Right lobe of liver (tissue), 6 donors: ENCODE results near the gene USP12. TPM values are rescaled to one million over a fixed set of nuclear protein-coding genes. Genes with fewer than 3 reads are reported as not detected.
A peak's percentile ranks its signal among the peaks of the same experiment; 100 is the strongest.

ENCODE experiments used
- ATAC-seq, 4 donors: fragments of 200-7000 bp; cut with Tn5 transposase; one replicate each; pipeline ENCODE4 v1.9.1; 2020; ENCODE audit warnings: mild to moderate bottlenecking in 4 of 4, moderate library complexity in 4 of 4
- DNase-seq, 3 donors: peaks; one replicate each; pipeline ENCODE4 v3.0.0-alpha.2; 2020
- H3K27ac ChIP-seq, 3 donors: fragments of 200-600 bp; one replicate each; pipeline ENCODE4 v1.8.0; 2022
- H3K27me3 ChIP-seq, 2 donors: fragments of 200-600 bp; one replicate each; pipeline ENCODE4 v1.8.0; 2022
- H3K36me3 ChIP-seq, 4 donors: fragments of 200-600 bp; sonication (generic) in 1 of 4; one replicate each; pipeline versions ENCODE4 v1.5.1 to v1.8.0; 2017 to 2022; ENCODE audit warnings: control low read depth in 1 of 4
- H3K4me1 ChIP-seq, 4 donors: fragments of 200-600 bp; sonication (generic) in 1 of 4; one replicate each; pipeline versions ENCODE4 v1.5.1 to v1.8.0; 2017 to 2022; ENCODE audit warnings: control low read depth in 1 of 4
- H3K4me3 ChIP-seq, 3 donors: fragments of 200-600 bp; one replicate each; pipeline ENCODE4 v1.8.0; 2022
- H3K9me3 ChIP-seq, 4 donors: fragments of 200-600 bp; sonication (generic) in 1 of 4; one replicate each; pipeline versions ENCODE4 v1.5.1 to v1.8.0; 2017 to 2022; ENCODE audit warnings: control low read depth in 1 of 4
- CTCF ChIP-seq, 4 donors: fragments of 200-600 bp in 3 of 4; fragments of 450-650 bp in 1 of 4; IDR thresholded peaks; one replicate each; pipeline versions ENCODE4 v1.5.1 to v1.8.0; 2016 to 2022; ENCODE audit warnings: antibody characterized with exemption in 4 of 4, mild to moderate bottlenecking in 2 of 4
- POLR2A ChIP-seq: fragments of 450-650 bp; IDR thresholded peaks from one replicate; pipeline ENCODE4 v1.6.1; 2017; ENCODE audit warnings: antibody characterized with exemption, mild to moderate bottlenecking
- WGBS: methylation state at CpG from one replicate; pipeline ENCODE4 v1.1.6; 2018; ENCODE audit warnings: low coverage, low lambda C conversion rate; ENCODE audit not compliant: insufficient coverage; ENCODE audit errors: missing lambda C conversion rate; 5-methylcytosine and 5-hydroxymethylcytosine counted together
- intact Hi-C, 2 donors: fragments of 100-400 bp; cut with DNase I; formaldehyde crosslinking; loops; one replicate each; pipeline versions ENCODE4 v1.11.2 to v1.14.1; 2022
- total RNA-seq, 6 experiments: library from RNA; depleted of rRNA in 2 of 6; stranded (reverse); fragments of >200 nt in 2 of 6; fragmentation: NEBNext Ultra II Directional in 3 of 6; extraction: Animal tissue kit (Norgen Biotek cat#: 25700) in 3 of 6; gene quantifications; one replicate each; pipeline versions ENCODE4 v1.1.0 to v1.2.4, GENCODE V29; 2016 to 2023
- donor health status: DM: no; HTN: yes; CAD: no.
- donor health status: DM: no; HTN: no; CAD: no.
- donor health status: DM: no; HTN: no; CAD: no.
- donor health status: DM: no; HTN: yes; CAD: no.
- donor health status: DM: no; HTN: yes; CAD: no.

USP12 gene
- total RNA-seq, 6 experiments from 2014 or later = 11.5 to 25.4 (median 14.6) TPM

GRCh38 chr13:27151798-27152599, 19.6 kb downstream of the USP12 start:
- no peak for TF ChIP-seq CTCF (IDR thresholded peaks at IDR 0.05)
- no peak for TF ChIP-seq POLR2A

GRCh38 chr13:27149702-27150101, 21.9 kb downstream of the USP12 start:
- intact Hi-C loops = no loop called here
- peak; percentile 25 to 53 (median 32) for ATAC-seq
- H3K4me1 ChIP-seq = peaks cover 0 to 23% (median 5%) of the 10 kb centered on the region in 4 donors
- no peak for TF ChIP-seq CTCF (IDR thresholded peaks at IDR 0.05)
- TF ChIP-seq POLR2A = no peak
- no peak overlapping the region for H3K27ac ChIP-seq
- WGBS = 89% methylated on average over 6 of the region's 6 CpGs
- no peaks in the 10 kb centered on the region for H3K27me3 ChIP-seq
- no peak overlapping the region for H3K4me3 ChIP-seq
- no peaks in the 10 kb centered on the region for H3K9me3 ChIP-seq
- no peaks in the 10 kb centered on the region for H3K36me3 ChIP-seq
- no peak for DNase-seq

More at GRCh38 chr13:27151798-27152599, 19.6 kb downstream of the USP12 start:
- intact Hi-C loops = no loop called here
- no peaks in the 10 kb centered on the region for H3K9me3 ChIP-seq
- WGBS = 50% methylated on average over 4 of the region's 4 CpGs
- no peaks in the 10 kb centered on the region for H3K27me3 ChIP-seq
- no peak overlapping the region for H3K27ac ChIP-seq
- ATAC-seq (peak; percentile 42 to 77 (median 56)), DNase-seq (no peak)
- no peak overlapping the region for H3K4me3 ChIP-seq
- H3K4me1 ChIP-seq = peaks cover 0 to 23% (median 5%) of the 10 kb centered on the region in 4 donors
- no peaks in the 10 kb centered on the region for H3K36me3 ChIP-seq

GRCh38 chr13:27148900-27149299, 22.7 kb downstream of the USP12 start:
- Histone ChIP-seq H3K36me3 (no peaks in the 10 kb centered on the region), H3K9me3 (no peaks in the 10 kb centered on the region), H3K4me1 (peaks cover 0 to 23% (median 5%) of the 10 kb centered on the region in 4 donors), H3K4me3 (no peak overlapping the region), H3K27me3 (no peaks in the 10 kb centered on the region), H3K27ac (no peak overlapping the region)
- no peak for DNase-seq
- 89% methylated on average over 4 of the region's 6 CpGs for WGBS
- TF ChIP-seq CTCF (IDR thresholded peaks at IDR 0.05) (no peak), POLR2A (no peak)
- no peak for ATAC-seq
- intact Hi-C loops = no loop called here

- Histone ChIP-seq H3K36me3 (no peaks in the 10 kb centered on the region), H3K27me3 (no peaks in the 10 kb centered on the region), H3K27ac (no peak overlapping the region), H3K4me3 (no peak overlapping the region), H3K9me3 (no peaks in the 10 kb centered on the region), H3K4me1 (peaks cover 0 to 23% (median 5%) of the 10 kb centered on the region in 4 donors)
- intact Hi-C loops = no loop called here
- 78% methylated on average over 6 of the region's 8 CpGs for WGBS
- TF ChIP-seq CTCF (IDR thresholded peaks at IDR 0.05) = no peak
- TF ChIP-seq POLR2A = no peak
- ATAC-seq = no peak
- no peak for DNase-seq
Measured at GRCh38 chr13:27147530-27148170, 24.0 kb downstream of the USP12 start.
